Neural cell (in vitro differentiated cells): Measurements from ENCODE around the gene GVQW3.

Experiments
- CTCF ChIP-seq: fragments of 450-650 bp; IDR thresholded peaks from 2 replicates; pipeline ENCODE4 v1.5.1; 2014; ENCODE audit warnings: antibody characterized with exemption, mild to moderate bottlenecking, moderate library complexity; ENCODE audit not compliant: poor library complexity, severe bottlenecking
- POLR2AphosphoS5 ChIP-seq: IDR thresholded peaks from 2 replicates; pipeline ENCODE4 v1.6.1; 2012
- TAF1 ChIP-seq: IDR thresholded peaks from 2 replicates; pipeline ENCODE4 v1.6.1; 2012; ENCODE audit warnings: low read depth

- TF ChIP-seq CTCF = no peak
- TF ChIP-seq POLR2AphosphoS5 = no peak
- TF ChIP-seq TAF1 = no peak
Measured at GRCh38 chr11:76379807-76380158, 1.3 kb upstream of the GVQW3 start.
